ENCODE results near the gene SERAC1.
A peak's percentile ranks its signal among the peaks of the same experiment; 100 is the strongest.

Gene SERAC1

DNA sequence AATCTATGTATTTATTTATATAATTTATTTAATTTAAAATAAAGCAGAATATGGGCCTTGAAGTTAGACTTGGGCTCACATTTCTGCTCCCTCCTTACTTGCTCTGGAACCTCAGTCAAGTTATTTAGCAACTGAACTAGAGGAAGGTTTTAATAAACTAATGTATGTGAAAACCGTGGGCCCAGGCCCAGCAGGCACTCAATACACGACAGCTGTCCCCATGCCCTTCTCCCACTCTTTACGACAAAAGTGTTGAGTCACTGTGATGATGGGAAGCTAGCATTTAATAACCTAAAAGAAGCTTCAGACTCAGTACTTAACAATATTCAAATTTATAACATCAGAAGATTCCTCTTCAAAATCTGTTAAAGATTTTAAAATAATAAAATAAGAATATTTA lies 46.7 kb downstream of the SERAC1 start:
- no peak for DNase-seq (ENCODE audit: low read depth)

DNA sequence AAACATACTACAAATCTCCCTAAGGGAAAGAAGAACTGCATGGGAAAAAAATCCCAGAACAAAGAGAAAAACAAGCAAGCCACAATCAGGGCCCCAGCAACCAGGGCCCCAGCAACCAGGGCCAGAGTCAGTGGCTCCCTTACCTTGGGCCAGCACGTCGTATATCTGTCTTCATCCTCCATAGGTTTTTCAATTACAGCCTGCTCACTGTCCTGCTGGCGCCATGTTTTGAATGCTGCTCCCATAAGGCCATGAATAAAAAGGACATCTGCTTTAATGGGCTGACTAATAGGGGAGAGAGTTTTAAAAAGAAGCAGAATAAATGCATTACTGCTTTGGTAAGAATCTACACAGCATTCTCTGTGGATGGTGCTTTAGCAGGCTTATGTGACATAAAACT lies 49.2 kb downstream of the SERAC1 start:
- no peak for DNase-seq (ENCODE audit: low read depth)

DNA sequence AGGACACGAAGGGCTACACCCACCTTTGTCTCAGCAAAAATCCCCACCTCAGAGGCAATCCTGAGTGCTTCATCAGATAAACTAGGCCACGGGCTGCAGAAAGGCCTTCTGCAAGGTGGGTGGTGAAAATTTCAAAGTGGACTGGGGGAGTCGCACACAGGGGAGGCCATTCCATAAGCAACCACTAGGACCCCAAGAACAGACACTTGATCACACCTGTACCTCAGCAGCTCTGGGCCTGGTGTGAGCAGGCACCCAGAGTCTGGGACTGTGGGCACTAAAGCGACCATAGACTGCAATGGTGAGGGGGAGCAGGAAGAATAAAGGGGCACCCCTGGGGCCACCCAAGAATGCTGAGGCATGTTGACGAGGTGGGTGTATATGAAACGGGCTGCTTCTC lies 52.6 kb downstream of the SERAC1 start:
- DNase-seq (ENCODE audit: low read depth), result no peak

DNA sequence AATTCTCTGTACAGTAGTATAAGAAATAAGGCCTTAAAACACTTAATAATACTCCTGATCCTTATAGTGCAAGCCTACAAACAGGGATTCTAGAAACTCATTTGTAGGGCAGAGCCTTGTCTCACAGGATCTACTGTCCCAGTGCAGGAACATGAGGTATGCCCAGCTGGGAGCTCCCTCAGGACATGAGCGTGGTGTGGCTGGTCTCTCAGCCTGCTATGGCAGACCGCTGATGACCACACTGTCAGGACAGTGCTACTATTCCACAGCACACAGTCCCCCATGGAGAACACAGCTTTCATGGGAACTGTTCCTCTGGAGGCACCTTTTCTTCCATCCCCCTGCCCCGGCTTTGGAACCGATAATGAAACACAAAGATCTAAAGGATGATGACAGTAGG lies 53.0 kb downstream of the SERAC1 start:
- no peak for DNase-seq (ENCODE audit: low read depth)

DNA sequence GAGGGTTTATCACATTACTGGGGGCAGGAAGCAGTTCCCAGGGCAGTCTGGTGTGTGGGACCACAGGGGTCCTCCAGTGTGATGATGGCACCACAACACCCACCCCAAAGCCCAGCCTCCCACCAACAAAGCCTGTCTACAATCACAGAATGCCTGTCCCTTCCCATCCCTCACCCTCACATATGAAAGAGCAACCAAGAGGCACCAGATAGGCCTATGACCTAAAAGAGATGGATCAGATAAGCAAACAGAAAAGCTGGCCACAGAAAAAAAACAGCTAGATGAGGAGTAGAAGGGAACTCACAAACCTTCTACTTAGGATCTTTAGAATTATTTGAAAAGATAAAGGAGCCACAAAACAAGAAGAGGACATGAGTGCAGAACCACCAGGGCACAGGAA lies 54.3 kb downstream of the SERAC1 start:
- DNase-seq (ENCODE audit: low read depth), result no peak

DNA sequence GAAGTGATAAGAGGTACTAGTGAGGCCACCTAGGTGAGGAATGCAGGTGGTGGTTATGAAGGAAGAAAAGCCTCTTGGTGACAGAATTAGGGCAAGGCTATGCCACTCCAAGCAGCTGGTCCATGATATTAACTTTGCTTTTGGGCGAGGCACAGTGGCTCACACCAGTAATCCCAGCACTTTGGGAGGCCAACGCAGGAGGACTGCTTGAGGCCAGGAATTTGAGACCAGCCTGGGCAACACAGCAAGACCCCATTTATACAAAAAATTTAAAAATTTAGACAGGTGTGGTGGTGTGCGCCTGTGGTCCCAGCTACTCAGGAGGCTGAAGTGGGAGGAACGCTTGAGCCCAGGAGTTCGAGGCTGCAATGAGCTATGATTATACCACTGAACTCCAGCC lies 56.1 kb downstream of the SERAC1 start:
- DNase-seq (ENCODE audit: low read depth), result no peak

DNA sequence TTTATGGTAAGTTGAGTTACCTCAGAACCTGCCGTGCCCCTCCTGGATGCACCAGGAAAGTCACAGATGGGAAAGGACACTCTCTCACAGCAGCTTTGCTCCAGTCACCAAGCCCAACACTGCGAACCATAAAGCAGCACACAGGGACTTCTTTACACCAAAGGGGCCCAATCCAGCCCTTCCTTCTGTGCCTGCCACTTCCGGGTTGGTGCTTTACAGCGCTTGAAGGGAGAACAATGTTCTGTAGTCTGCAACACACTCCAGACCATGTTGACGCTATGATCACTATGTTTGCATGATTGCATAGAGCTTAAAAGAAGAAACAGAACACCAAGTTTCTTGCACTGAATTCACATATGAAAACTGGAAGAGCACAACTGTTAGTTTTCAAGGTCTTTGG lies 57.1 kb downstream of the SERAC1 start:
- DNase-seq (ENCODE audit: low read depth), result no peak

DNA sequence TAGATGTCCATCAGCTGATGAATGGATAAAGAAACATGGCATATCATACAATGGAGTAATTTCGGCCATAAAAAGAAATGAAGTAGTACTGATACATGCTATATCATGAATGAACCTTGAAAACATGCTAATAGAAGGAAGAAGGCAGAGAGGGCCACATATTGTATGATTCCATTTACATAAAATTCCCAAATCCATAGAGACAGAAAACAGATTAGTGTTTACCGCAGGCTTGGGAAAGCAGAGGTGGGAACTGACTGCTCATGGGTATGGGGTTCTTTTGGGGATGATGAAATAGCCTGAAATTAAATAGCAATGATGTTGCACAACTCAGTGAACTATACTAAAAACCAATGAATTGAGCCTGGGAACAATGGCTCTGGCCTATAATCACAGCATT lies 58.3 kb downstream of the SERAC1 start:
- no peak for DNase-seq (ENCODE audit: low read depth)

DNA sequence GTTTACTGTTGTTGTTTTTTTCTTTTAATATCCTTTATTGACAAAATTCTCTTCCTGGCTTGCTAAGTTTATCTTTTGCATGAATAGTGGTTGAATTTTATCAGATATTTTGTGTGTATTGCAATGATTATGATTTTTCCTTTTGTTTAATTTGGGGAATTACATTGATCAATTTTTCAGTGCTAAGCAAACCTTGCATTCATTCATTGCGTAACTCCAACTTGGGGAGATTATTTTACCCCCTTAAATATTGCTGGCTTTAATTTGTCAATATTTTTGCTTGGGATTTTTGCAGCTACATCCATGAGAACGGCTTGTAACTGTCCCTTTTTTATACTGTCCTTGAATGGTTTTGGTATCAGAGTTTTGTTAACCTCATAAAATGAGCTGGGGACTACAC lies 63.4 kb downstream of the SERAC1 start:
- DNase-seq (ENCODE audit: low read depth), result no peak

DNA sequence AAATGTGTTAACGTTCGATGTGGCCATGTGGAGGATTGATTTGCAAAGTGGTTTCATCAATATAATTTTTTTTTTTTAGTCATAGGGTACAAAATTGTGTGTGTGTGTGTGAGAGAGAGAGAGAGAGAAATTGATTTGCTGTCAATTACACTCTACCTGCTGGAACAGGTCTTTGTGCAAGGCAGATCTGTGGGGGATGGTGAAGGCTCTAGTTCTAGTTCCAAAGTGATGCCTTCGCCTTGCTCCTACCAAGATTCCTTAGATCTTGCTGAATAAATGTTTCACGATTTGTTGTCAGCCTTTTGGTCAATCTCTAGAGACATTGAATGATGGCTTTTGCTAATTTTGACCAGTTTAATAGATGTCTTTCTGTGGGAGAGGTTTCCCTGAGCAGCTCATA lies 64.8 kb downstream of the SERAC1 start:
- DNase-seq (ENCODE audit: low read depth), result no peak

DNA sequence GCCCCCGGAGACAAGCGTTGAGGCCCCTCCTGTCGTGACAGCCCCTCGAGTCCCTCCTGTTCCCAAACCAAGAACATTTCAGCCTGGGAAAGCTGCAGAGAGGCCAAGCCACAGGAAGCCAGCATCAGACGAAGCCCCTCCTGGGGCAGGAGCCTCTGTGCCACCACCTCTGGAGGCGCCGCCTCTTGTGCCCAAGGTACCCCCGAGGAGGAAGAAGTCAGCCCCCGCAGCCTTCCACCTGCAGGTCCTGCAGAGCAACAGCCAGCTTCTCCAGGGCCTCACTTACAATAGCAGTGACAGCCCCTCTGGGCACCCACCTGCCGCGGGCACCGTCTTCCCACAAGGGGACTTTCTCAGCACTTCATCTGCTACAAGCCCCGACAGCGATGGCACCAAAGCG lies 72.4 kb downstream of the SERAC1 start:
- DNase-seq (ENCODE audit: low read depth), result no peak

DNA sequence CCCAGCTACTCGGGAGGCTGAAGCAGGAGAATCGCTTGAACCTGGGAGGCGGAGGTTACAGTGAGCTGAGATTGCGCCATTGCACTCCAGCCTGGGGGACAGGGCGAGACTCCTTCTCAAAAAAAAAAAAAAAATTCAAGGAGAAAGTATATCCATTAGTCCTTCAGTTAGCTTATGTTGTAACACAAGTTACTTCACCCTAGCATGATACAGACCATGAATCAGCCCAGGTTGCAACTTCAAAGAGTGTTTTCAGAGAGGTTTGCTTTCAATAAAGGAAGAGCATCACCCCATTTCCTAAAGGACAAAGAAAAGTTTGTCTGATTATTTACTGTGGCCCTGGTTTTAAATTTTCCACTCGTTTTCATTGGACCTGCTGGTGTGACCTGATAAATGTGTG lies 73.0 kb downstream of the SERAC1 start:
- DNase-seq (ENCODE audit: low read depth), result no peak

DNA sequence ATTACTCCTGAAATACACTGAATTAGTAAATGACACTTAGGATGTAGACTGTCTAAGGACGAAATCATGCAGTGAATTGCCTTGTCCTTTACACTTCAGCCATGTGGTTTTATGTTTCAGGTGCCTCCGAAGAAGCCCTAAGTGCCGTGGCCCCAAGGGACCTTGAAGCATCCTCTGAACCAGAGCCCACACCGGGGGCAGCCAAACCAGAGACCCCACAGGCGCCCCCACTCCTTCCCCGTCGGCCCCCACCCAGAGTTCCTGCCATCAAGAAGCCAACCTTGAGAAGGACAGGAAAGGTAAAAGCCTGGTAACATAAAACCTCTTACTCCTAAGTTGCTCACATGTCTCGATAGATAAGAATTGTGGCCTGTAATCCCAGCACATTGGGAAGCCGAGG lies 75.3 kb downstream of the SERAC1 start:
- DNase-seq (ENCODE audit: low read depth), result no peak

DNA sequence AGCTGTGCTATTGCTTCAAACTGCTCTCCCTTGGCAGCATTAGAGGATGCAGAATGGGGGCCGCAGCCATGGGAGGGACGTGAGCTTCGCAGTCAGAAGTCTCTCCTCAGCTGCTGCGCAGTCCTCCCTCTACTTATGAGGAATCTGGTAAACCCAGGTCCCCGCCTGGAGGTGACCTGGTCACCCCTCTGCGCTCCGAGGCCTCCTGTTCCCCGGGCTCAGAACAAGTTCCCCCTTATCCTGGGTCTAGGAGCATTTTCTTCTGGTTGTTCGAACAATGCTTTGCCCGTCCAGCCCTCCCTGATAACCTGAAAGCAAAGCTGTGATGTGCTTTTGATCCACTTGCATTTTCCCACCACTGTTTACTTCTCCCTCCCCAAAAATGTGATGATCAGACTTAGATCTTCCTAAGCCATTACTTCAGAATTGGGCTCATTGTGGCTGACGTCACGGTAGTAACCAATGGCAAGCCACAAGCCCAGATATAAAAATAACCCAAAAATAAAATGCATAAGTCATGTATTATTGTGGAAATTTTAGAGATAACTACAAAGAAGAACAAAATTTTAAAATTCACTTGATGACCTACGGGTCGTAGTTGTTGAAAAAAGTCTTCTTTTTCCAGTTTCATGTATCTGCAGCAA lies 80.7 kb downstream of the SERAC1 start:
- DNase-seq (ENCODE audit: low read depth), result no peak

DNA sequence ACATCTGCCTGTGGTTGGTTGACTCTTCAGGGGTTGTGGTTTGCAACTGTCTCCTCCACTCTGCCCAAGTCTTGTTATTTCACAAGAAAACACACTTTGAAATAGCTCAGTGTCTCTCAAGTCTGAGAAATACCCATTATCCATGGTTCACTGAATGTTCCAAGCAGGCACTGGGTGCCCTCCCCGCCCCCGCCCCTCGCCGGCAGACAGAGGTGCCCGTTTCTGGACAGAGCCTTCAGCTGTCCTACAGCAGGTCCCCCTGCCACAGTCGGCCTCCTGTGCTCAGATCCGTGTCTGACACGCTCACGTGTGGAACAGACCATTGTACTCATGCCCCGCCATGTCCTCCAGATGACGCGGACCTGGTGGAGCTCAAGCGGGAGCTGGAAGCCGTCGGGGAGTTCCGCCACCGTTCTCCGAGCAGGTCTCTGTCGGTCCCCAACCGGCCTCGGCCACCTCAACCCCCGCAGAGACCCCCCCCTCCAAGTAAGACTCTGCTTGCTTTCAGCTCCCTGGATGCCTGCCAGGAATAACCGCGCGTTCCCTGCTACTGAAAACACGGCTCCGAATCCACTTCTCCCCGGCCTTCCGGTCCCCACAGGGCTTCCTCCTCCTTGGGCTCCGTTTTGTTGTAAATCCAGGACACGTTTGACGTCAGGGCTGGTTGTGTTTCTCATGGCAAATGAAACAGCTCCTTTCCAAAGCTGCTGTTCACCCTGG lies 81.4 kb downstream of the SERAC1 start:
- DNase-seq (ENCODE audit: low read depth), result peak; percentile 29

DNA sequence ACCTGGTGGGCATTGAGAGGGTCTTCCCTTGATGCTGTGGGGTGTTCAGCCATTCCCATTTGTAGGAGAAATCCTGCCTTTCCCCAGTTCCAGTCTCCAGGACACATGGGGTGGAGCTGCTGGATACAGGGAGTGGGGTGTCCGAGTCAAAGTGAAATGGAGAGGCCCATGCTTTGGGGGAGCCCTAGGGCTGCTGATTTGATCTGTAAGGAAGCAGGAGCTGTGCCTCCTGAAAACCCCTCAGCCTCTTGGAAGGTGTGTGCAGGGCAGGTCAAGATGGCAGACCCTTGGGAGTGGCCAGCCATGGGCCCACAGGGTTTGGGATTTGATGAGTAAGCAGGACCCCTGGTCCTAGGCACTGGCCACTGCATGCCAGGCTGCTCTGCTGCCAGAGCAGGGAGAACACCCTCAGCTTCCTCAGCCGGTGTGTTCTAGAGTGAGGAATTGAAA lies 82.0 kb downstream of the SERAC1 start:
- DNase-seq (ENCODE audit: low read depth), result no peak

DNA sequence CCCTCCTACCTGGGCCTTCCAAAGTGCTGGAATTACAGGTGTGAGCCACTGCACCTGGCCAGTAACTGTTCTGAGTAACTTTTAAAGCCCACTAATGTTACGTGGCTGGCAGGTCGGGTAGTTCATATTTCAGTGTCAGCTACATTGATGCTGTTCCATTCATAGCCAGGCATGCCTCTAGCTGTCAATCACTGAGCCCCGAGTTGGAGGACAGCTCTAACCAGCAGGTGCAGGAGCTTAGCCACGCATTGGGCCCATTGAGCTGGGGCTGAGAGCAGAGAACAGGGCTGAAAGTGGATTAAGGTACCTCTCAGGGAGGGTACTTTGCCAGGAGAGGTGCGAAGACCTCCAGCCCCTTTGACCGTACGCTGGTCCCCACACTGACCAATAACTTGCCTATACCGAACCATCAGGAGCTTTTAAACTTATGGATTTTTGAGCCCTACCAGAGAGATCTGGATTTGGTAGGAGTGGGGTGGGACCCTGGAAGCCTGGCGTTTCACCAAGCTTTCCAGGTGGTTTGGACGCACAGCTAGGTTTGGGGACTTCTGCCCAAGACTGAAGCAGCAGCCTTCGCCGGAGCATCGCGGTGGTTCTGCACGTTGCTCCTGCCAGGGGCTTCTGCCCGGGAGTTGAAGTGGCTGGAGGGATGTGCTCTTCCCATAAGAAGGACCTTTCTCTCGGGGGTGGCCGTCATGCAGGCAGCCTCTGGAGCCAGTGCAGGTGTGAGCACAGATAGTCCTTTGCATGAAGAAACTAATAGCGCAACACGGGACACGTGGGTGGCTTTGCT lies 82.6 kb downstream of the SERAC1 start:
- no peak for DNase-seq (ENCODE audit: low read depth)

DNA sequence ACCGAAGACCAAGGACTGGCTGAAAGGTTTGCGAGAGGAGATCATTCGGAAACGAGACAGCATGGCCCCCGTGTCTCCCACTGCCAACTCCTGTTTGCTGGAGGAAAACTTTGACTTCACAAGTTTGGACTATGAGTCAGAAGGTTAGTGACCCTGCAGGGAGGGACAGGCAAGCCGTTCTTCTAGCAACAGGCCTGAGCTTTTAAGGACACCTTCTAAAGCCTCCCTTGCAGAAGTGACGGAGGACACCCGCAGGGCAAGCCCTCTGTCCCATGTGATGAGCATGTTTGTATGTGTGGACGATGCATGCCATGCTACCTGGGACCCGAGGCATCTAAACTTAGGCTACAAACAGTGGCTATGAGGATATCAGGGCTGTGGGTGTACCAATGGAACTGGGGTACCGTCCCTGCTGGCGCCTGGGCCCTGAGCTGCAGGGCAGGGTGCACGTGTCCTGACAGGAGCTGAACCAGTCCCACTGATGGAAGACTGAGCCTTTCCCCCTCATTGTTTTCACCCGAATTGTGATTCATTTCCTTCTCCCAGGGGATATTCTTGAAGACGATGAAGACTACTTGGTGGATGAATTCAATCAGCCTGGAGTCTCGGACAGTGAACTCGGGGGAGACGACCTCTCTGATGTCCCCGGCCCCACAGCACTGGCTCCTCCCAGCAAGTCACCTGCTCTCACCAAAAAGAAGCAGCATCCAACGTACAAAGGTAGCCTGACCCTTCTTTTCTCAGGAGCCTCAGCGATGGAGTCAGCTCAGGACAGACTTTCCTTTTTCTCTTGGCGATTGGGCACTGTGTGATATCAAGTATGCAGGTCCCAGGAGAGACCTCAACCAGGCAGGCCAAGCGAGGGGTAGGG lies 84.4 kb downstream of the SERAC1 start:
- no peak for DNase-seq (ENCODE audit: low read depth)

DNA sequence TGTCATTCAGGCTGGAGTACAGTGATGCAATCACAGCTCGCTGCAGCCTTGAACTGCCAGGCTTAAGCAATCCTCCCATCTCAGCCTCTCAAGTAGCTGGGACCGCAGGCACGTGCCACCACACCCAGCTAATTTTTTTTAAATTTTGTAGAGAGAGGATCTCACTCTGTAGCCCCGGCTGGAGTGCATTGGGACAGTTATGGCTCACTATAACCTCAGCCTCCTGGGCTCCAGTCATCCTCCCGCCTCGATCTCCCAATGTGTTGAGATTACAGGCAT lies 86.5 kb downstream of the SERAC1 start:
- no peak for DNase-seq (ENCODE audit: low read depth)

DNA sequence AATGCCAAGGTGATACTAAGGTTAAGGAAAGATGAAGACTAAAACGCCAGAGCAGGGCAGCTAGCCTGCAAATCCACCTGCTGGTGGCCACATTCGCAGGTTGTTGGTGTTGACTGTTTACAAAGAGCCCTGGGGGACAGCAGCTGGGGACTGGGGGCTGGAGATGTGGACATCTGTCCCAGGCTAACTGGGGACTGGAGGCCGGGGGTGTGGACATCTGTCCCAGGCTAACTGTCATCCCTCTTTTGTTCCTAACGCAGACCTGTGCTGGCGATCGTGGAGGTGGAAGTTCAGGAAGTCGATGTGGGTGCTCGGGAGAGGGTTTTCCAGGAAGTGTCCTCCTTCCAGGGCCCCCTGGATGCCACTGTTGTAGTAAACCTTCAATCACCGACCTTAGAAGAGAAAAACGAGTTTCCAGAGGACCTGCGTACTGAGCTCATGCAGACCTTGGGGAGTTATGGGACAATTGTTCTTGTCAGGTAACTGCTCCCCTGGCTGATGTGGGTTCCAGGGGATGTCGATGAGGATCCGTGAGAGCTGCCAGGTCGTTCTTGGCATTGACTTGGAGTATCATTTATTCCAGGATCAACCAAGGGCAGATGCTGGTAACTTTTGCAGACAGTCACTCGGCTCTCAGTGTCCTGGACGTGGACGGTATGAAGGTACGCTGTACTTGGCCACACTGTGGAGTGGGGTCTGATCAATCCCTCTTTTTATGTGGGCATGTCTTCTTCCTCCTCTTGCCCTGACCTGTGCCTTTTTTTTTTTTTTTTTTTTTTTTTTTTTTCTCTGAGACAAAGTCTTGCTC lies 87.0 kb downstream of the SERAC1 start:
- no peak for DNase-seq (ENCODE audit: low read depth)

DNA sequence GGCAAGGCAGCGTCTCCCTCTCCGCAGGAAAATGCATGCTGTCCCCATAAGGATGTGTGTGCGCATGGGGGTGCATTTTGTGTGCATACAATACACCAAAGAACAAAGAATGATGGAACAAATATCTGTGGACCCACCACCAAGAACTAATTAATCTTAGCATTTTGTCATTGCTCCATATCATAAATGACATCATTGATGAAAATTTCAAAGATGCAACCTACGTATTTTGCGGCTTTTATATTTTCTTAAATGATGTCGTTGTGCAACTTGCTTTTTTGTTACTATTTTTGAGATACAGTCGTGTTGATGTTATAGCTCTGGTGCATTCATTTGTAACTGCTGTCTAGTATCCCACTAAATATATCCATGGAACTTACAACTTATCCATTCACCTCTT lies 89.7 kb downstream of the SERAC1 start:
- no peak for DNase-seq (ENCODE audit: low read depth)

DNA sequence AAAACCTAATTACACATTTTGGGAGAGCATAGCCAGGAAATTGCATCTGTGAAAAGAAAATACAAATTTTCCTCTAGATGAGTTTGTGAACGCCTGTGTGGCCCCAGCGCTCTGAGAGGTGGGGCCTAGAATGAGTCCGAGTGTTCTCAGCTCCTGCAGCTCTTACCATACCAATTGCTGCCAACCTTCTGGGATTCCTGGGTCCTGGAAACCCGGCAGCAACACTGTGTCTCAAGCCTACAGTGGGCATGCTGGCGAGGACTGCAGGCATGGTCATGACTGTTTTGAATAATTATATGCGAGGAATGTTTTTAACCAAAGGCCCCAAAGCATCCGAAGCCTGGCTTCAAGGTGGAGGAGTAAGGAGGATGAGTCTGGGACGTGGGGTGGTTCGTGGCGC lies 90.4 kb downstream of the SERAC1 start:
- DNase-seq (ENCODE audit: low read depth), result no peak
